H9 (cell line): ENCODE results near the gene C16orf87. TPM values are rescaled to one million over a fixed set of nuclear protein-coding genes. Genes with fewer than 3 reads are reported as not detected.

Experiments used
- DNase-seq: peaks from one replicate; pipeline ENCODE4 v3.0.0-alpha.2; 2017
- H2AFZ ChIP-seq: one replicate; pipeline ENCODE4 v1.6.1; 2013; ENCODE audit warnings: mild to moderate bottlenecking, low read length, control low read depth, moderate library complexity
- H2AK5ac ChIP-seq: 2 replicates; pipeline ENCODE4 v1.6.1; 2013; ENCODE audit warnings: low read length, control low read depth, mixed read lengths; ENCODE audit not compliant: insufficient read length
- H2BK120ac ChIP-seq: one replicate; pipeline ENCODE4 v1.6.1; 2013; ENCODE audit warnings: low read depth, mild to moderate bottlenecking, low read length, control low read depth, inconsistent platforms; ENCODE audit not compliant: poor library complexity, severe bottlenecking
- H2BK12ac ChIP-seq: 2 replicates; pipeline ENCODE4 v1.6.1; 2013; ENCODE audit warnings: low read length, control low read depth, mixed read lengths, low read depth; ENCODE audit not compliant: insufficient read length
- H2BK15ac ChIP-seq: 2 replicates; pipeline ENCODE4 v1.6.1; 2013; ENCODE audit warnings: low read depth, low read length, control low read depth
- H2BK20ac ChIP-seq: one replicate; pipeline ENCODE4 v1.6.1; 2013; ENCODE audit warnings: low read depth, mild to moderate bottlenecking, low read length, control low read depth, inconsistent platforms; ENCODE audit not compliant: poor library complexity, severe bottlenecking
- H2BK5ac ChIP-seq: 2 replicates; pipeline ENCODE4 v1.6.1; 2013; ENCODE audit warnings: low read length, control low read depth, mixed read lengths; ENCODE audit not compliant: insufficient read length
- H3K14ac ChIP-seq: 2 replicates; pipeline ENCODE4 v1.6.1; 2013; ENCODE audit warnings: low read length, control low read depth; ENCODE audit not compliant: insufficient read depth
- H3K18ac ChIP-seq: 2 replicates; pipeline ENCODE4 v1.6.1; 2013; ENCODE audit warnings: low read depth, mild to moderate bottlenecking, mixed read lengths, low read length, control low read depth; ENCODE audit not compliant: insufficient read length
- H3K23ac ChIP-seq: 2 replicates; pipeline ENCODE4 v1.6.1; 2013; ENCODE audit warnings: low read length, control low read depth, mixed read lengths, low read depth; ENCODE audit not compliant: insufficient read length
- H3K23me2 ChIP-seq: 2 replicates; pipeline ENCODE4 v1.6.1; 2013; ENCODE audit warnings: low read depth, mild to moderate bottlenecking, mixed read lengths, low read length, control low read depth; ENCODE audit not compliant: insufficient read length, poor library complexity, severe bottlenecking
- H3K27ac ChIP-seq: 2 replicates; pipeline ENCODE4 v1.5.1; 2013; ENCODE audit warnings: low read length, control low read depth, mixed read lengths, low read depth; ENCODE audit not compliant: insufficient read length
- H3K27me3 ChIP-seq: 2 replicates; pipeline ENCODE4 v1.6.1; 2013; ENCODE audit warnings: low read length, control low read depth, inconsistent platforms; ENCODE audit not compliant: insufficient read depth
- H3K4ac ChIP-seq: 2 replicates; pipeline ENCODE4 v1.6.1; 2013; ENCODE audit warnings: low read depth, mild to moderate bottlenecking, control low read depth, inconsistent platforms, low read length, moderate library complexity
- H3K4me1 ChIP-seq: 2 replicates; pipeline ENCODE4 v1.6.1; 2013; ENCODE audit warnings: low read length, control low read depth, inconsistent platforms; ENCODE audit not compliant: insufficient read depth
- H3K4me2 ChIP-seq: 2 replicates; pipeline ENCODE4 v1.6.1; 2013; ENCODE audit warnings: low read length, control low read depth, mixed read lengths; ENCODE audit not compliant: insufficient read length, insufficient read depth
- H3K56ac ChIP-seq: 2 replicates; pipeline ENCODE4 v1.6.1; 2013; ENCODE audit warnings: low read depth, mild to moderate bottlenecking, mixed read lengths, low read length, control low read depth; ENCODE audit not compliant: insufficient read length
- H3K79me1 ChIP-seq: 2 replicates; pipeline ENCODE4 v1.6.1; 2013; ENCODE audit warnings: low read depth, mild to moderate bottlenecking, moderate library complexity, low read length, control low read depth, inconsistent platforms; ENCODE audit not compliant: insufficient read depth, poor library complexity, severe bottlenecking
- H3K79me2 ChIP-seq: 2 replicates; pipeline ENCODE4 v1.6.1; 2013; ENCODE audit warnings: low read length, control low read depth, inconsistent platforms; ENCODE audit not compliant: insufficient read depth
- H3K9ac ChIP-seq: 2 replicates; pipeline ENCODE4 v1.6.1; 2013; ENCODE audit warnings: low read length, control low read depth, mixed read lengths; ENCODE audit not compliant: insufficient read length; ENCODE audit errors: extremely low read depth
- H3K9me3 ChIP-seq: one replicate; pipeline ENCODE4 v1.6.1; 2013; ENCODE audit warnings: low read depth, low read length, inconsistent platforms; ENCODE audit not compliant: control insufficient read depth
- H3T11ph ChIP-seq: one replicate; pipeline ENCODE4 v1.6.1; 2013; ENCODE audit warnings: mild to moderate bottlenecking, low read length, control low read depth, inconsistent platforms
- H4K20me1 ChIP-seq: one replicate; pipeline ENCODE4 v1.6.1; 2013; ENCODE audit not compliant: control insufficient read depth, insufficient read length, insufficient read depth
- H4K5ac ChIP-seq: 2 replicates; pipeline ENCODE4 v1.6.1; 2013; ENCODE audit warnings: low read depth, mild to moderate bottlenecking, mixed read lengths, low read length, control low read depth; ENCODE audit not compliant: insufficient read length
- H4K8ac ChIP-seq: replicated peaks from 2 replicates; pipeline ENCODE4 v1.6.1; 2013; ENCODE audit warnings: low read length, control low read depth, mixed read lengths, low read depth; ENCODE audit not compliant: insufficient read length
- H4K91ac ChIP-seq: 2 replicates; pipeline ENCODE4 v1.6.1; 2013; ENCODE audit warnings: low read depth, mild to moderate bottlenecking, moderate library complexity, mixed read lengths, low read length, control low read depth; ENCODE audit not compliant: insufficient read length
- H3K27ac Mint-ChIP-seq, 3 experiments: 2 replicates in 2 of 3; 3 replicates in 1 of 3; pipeline ENCODE4 v1.8.0; 2020 to 2021; ENCODE audit warnings: mixed read lengths in 3 of 3, mild to moderate bottlenecking in 1 of 3, moderate library complexity in 1 of 3
- H3K27me3 Mint-ChIP-seq: 2 replicates; pipeline ENCODE4 v1.8.0; 2021; ENCODE audit warnings: low read depth, mild to moderate bottlenecking, moderate library complexity, mixed read lengths
- H3K36me3 Mint-ChIP-seq, 3 experiments: 2 replicates in 2 of 3; 3 replicates in 1 of 3; pipeline ENCODE4 v1.8.0; 2020 to 2021; ENCODE audit warnings: low read depth in 3 of 3, mixed read lengths in 3 of 3; ENCODE audit not compliant: insufficient read depth in 1 of 3
- H3K4me1 Mint-ChIP-seq, 2 experiments: 2 replicates each; pipeline ENCODE4 v1.8.0; 2020; ENCODE audit warnings: mixed read lengths in 2 of 2
- H3K4me3 Mint-ChIP-seq, 2 experiments: 2 replicates in 1 of 2; 3 replicates in 1 of 2; pipeline ENCODE4 v1.8.0; 2020 to 2021; ENCODE audit warnings: mild to moderate bottlenecking in 2 of 2, mixed read lengths in 2 of 2, moderate library complexity in 1 of 2
- H3K9me3 Mint-ChIP-seq, 2 experiments: 2 replicates in 1 of 2; 3 replicates in 1 of 2; pipeline ENCODE4 v1.8.0; 2020; ENCODE audit warnings: mild to moderate bottlenecking in 2 of 2, mixed read lengths in 2 of 2, moderate library complexity in 1 of 2
- WGBS: extraction: QIAGEN DNeasy Blood & Tissue Kit; methylation state at CpG from one replicate; pipeline ENCODE4 v1.1.7; 2013; ENCODE audit warnings: missing lambda C conversion rate, low lambda C conversion rate, mixed read lengths; ENCODE audit not compliant: insufficient read length; ENCODE audit errors: extremely low coverage; 5-methylcytosine and 5-hydroxymethylcytosine counted together
- total RNA-seq: library from RNA; stranded (reverse); gene quantifications from 2 replicates; pipeline ENCODE4 v1.2.1, GENCODE V29; 2021
- TF ChIP-seq, protein P1 (sequence below): fragments of 200-600 bp; sonication (generic); conservative IDR thresholded peaks from 3 replicates; pipeline ENCODE4 v1.8.0; 2021; ENCODE audit warnings: antibody characterized with exemption, mild to moderate bottlenecking

The C16orf87 gene
- total RNA-seq, 1 experiment from 2014 or later: 16.7 TPM

- H3K23me2 ChIP-seq: no peaks in the 10 kb centered on the region
- H3K14ac ChIP-seq: no peak overlapping the region
- H2BK20ac ChIP-seq: no peak overlapping the region
- no peak overlapping the region for H3K4me3 Mint-ChIP-seq
- TF ChIP-seq, protein P1, sequence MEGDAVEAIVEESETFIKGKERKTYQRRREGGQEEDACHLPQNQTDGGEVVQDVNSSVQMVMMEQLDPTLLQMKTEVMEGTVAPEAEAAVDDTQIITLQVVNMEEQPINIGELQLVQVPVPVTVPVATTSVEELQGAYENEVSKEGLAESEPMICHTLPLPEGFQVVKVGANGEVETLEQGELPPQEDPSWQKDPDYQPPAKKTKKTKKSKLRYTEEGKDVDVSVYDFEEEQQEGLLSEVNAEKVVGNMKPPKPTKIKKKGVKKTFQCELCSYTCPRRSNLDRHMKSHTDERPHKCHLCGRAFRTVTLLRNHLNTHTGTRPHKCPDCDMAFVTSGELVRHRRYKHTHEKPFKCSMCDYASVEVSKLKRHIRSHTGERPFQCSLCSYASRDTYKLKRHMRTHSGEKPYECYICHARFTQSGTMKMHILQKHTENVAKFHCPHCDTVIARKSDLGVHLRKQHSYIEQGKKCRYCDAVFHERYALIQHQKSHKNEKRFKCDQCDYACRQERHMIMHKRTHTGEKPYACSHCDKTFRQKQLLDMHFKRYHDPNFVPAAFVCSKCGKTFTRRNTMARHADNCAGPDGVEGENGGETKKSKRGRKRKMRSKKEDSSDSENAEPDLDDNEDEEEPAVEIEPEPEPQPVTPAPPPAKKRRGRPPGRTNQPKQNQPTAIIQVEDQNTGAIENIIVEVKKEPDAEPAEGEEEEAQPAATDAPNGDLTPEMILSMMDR: no peak
- peaks cover 8% of the 10 kb centered on the region in 2 experiments for H3K4me1 Mint-ChIP-seq
- no peak overlapping the region for H2BK15ac ChIP-seq
- no peak overlapping the region for H4K8ac ChIP-seq
- no peaks in the 10 kb centered on the region for H4K20me1 ChIP-seq
- no peak overlapping the region for H3K56ac ChIP-seq
- no peak overlapping the region for H3K4ac ChIP-seq
- H3K27ac ChIP-seq: no peak overlapping the region
- H3K4me2 ChIP-seq: no peak overlapping the region
- no peak for DNase-seq
- H3K36me3 Mint-ChIP-seq: 0 out of 7 replicates have a peak, but pooled peaks cover 0 to 2% (median 0%) of the 10 kb centered on the region in 3 experiments
- no peak overlapping the region for H3K23ac ChIP-seq
- no peaks in the 10 kb centered on the region for H3K9me3 ChIP-seq
- H3K18ac ChIP-seq: no peak overlapping the region
- H2AK5ac ChIP-seq: no peak overlapping the region
- no peak overlapping the region for H3T11ph ChIP-seq
- H4K91ac ChIP-seq: no peak overlapping the region
- no peaks in the 10 kb centered on the region for H3K27me3 ChIP-seq
- H2AFZ ChIP-seq: no peak overlapping the region
- H3K79me2 ChIP-seq: no peaks in the 10 kb centered on the region
- no peak overlapping the region for H3K27ac Mint-ChIP-seq
- H3K9me3 Mint-ChIP-seq: no peaks in the 10 kb centered on the region; a peak in 1 of 5 replicates
- H3K4me1 ChIP-seq: no peaks in the 10 kb centered on the region
- H4K5ac ChIP-seq: no peak overlapping the region
- no CpG with 5 or more reads among the region's 4 CpGs for WGBS
- H3K79me1 ChIP-seq: no peaks in the 10 kb centered on the region
- no peak overlapping the region for H2BK5ac ChIP-seq
- H3K27me3 Mint-ChIP-seq: no peaks in the 10 kb centered on the region; the same call in 1 of the 2 replicates
- no peak overlapping the region for H2BK120ac ChIP-seq
- no peak overlapping the region for H2BK12ac ChIP-seq
- H3K9ac ChIP-seq: no peak overlapping the region
Measured at GRCh38 chr16:46772463-46772862, 58.5 kb downstream of the C16orf87 start.
